Mucosa of gallbladder (tissue), 1 donor: ENCODE measurements around the gene SDK2. TPM values are rescaled to one million over a fixed set of nuclear protein-coding genes. Genes with fewer than 3 reads are reported as not detected.

Experiments used
- DNase-seq: peaks from one replicate; pipeline ENCODE4 v3.0.0-alpha.2; 2020; ENCODE audit warnings: low spot score
- total RNA-seq: library from RNA; stranded (reverse); gene quantifications from one replicate; pipeline ENCODE4 v1.2.1, GENCODE V29; 2021
- donor health status: DM: no; HTN: no; CAD: no.

The SDK2 gene
- total RNA-seq, 1 donor from 2014 or later: 12.9 TPM

DNA sequence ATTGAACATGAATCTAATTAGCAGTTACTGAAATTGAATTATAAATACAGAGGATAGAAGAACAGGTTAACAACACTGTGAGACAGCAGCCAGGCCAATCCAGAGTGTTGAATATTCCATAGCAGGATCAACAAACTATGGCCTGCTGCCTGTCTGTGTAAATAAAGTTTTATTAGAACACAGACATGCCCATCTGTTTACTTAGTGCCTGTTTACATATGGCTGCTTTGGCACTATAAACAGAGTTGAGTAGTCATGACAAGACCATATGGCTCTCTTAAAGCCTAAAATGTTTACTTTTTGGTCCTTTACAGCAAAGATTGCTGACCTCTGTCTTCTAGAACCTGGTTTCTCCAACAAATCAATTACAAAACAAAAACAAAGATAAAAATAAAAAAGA lies 217.0 kb downstream of the SDK2 start:
- DNase-seq: no peak

DNA sequence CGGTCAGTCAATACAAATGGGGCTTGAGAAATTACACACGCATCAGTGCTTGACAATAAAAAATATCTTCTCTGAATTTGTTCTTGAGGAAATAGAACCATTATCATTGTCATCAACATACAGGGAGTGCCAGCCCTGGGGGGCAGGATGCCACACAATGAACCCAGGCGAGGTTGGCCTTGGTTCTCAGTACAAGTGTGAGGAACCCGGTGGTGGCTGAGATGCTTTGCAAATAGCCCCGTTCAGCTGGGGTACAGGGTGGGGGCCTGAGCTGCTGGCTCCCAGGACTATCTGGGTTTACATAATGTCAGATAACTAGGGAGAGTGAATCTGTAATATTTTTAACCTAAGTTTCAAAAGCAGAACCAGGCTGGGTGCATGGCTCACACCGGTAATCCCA lies 219.7 kb downstream of the SDK2 start:
- no peak for DNase-seq

DNA sequence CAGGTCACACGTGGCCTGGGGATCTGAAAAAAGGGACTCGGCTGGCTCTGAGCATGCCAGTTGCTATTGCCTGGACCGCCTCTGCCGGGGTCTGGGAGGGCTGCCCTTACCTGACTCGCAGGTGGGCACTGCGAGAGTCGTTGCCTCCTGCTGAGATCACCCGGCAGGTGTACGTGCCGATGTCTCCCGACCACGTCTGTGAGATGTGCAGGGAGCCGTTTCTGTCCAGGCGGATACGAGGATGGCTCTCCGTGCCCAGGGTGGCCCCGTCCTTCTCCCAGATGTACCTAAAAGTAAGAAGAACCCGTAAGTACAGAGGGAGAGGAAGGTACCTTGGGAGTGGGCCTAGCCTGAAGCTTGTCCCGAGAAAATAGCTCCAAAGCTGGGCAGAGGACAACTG lies 220.4 kb downstream of the SDK2 start:
- no peak for DNase-seq

DNA sequence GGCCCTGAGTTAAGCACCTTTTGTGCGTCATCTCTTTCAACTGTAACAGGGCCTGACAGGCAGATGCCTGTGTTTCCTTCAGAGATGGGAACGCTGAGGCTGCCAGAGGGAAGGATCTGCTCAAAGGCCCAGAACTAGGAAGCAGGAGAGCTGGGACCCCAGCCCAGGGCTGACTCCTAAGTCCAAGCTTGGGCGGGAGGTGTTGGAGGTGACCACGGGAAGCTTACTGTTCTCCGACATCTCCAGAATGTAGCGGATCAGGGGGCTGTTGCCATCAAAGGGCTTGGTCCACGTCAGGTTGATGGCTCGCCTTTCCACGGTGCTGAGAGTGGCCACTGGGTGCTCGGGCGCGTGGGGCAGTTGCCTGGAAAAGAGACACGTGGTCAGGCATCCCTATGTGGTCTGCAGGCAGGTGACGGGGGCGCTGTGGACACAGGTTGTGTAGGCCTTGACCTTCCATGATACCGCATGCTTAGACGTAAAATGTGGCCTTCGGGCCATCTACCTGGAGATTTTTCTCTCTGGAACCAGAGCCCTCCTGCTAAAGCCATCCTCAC lies 221.0 kb downstream of the SDK2 start:
- no peak for DNase-seq

DNA sequence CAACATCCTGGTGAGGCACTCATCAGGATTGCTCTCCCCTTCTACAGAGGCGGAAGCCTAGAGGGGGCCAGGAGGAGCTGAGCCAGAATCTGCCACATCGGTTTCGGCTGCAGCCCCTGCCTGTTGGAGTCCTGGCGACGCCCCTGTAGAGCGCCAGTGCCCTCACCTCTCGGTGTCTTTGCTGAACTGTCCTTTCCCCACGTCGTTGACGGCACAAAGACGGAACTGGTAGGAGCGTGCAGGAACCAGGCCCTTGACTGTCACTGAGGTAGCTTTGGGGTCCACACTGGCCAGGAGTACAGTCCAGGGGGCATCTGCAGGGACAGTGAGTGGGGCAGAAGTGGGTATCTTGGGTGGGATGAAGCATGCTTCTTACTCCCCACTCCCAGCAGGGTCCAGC lies 222.1 kb downstream of the SDK2 start:
- no peak for DNase-seq

DNA sequence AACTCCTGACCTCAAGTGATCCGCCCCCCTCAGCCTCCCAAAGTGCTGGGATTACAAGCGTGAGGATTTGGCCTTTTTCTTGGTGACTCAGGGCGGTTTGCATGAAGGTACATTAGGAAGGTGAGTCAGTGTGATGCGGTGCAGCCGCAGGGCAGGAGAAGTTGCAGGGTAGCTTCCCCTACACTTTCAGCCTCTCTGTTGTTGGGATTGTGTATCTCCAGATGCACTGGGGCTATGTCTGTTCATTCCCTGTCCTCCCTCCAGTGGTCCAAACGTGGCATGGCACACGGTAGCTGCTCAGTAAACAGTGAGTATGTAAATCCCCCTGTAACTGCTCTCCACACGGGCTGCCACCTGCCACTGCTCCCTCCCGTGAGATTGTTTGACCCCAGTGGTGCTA lies 223.3 kb downstream of the SDK2 start:
- DNase-seq: no peak

DNA sequence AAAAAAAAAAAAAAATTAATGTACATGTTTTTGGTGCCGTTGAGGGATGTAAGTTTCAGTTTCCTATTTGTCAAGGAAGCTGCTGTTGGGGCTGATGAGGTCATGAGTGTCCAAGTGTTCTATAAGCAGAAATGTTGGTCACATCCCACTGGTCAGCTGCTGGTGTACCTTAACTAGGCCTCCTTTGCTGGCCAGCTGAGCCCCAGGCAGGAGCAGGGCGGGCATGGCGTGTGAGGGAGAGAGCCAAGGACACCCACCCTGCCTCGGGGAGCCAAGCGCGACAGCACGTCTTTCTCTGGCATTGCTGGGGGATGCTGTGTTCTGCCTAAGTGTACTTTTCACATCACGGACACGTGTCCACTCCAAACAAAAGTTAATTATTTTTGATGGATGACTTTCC lies 224.4 kb downstream of the SDK2 start:
- DNase-seq: no peak

DNA sequence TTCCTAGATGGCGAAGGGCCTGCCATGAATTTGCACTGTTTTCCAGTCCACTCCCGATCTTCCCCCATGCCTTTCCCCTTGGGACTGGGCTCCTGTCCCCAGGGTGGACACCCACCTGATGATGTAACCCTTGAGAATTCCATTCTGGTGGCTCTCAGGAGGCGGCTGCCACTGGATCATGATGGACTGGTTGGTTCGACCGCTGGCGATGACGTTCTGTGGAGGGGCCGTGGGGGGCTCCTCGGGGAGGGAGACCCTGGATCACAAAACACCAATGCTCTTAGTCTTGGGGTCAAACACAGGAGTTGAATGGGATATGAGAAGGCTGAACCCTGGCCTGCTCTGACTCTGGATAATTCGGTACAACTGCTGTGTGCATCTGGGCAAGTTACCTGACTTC lies 225.2 kb downstream of the SDK2 start:
- DNase-seq: no peak

DNA sequence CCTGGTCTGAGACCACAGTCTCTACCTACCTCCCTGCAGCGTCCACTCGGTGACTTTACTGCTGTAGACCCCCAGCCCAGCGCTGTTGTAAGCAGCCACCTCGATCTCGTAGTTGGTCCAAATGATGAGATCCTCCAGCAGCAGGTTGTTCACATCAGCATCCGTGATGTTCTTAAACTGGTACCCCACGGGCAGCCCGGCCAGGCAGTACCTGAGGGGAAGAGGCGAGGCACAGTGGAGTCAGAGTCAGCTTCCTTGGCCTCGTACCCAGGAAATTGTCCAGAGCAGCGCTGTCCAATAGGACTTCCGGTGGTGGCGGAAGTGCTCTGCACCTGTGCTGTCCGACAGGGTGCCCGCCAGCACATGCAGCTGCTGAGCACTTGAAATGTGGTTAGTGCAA lies 228.5 kb downstream of the SDK2 start:
- no peak for DNase-seq

DNA sequence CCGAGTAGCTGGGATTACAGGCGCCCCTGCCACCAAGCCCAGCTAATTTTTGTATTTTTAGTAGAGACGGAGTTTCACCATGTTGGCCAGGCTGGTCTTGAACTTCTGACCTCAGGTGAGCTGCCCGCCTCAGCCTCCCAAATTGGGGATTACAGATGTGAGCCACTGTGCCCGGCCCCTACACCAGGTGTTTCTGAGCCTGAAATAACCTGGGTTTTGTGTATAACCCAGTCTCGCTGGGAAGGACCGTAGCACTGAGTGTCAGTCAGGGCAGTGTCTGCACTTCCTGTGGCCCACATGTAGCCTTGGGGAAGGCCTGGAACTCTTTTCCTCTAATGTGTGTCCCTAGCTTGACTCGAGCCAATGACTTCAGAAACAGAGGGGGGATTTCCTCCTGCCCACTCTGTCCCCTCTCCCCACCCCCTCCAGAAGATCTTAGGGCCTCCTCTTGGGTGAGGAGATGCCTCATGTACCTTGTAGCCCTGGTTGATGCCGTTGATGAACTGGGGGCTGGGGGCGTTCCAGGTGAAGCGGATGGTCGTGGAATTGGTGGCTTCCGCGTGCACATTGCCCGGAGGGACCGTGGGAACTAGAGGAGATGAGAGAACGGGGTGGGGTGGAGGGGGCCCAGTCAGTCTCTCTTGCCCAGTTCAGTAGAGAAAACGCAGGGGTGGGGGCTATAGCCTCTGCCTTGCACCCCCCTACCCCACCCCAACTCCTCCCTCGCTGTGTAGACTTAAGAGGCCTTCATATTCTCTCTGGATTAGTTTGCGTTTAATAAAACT lies 229.9 kb downstream of the SDK2 start:
- DNase-seq: no peak

DNA sequence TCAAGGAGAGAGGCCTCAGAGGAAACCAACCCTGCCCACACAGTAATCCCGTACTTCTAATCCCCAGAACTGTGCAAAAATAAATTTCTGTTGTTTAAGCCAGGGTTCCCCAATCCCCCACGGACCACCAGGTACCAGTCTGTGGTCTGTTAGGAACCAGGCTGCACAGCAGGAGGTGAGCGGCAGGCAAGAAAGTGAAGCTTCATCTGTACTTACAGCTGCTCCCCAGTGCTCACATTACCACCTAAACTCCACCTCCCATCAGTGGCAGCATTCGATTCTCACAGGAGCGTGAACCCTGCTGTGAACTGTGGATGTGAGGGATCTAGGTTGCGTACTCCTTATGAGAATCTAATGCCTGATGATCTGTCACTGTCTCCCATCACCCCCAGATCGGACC lies 231.3 kb downstream of the SDK2 start:
- no peak for DNase-seq

DNA sequence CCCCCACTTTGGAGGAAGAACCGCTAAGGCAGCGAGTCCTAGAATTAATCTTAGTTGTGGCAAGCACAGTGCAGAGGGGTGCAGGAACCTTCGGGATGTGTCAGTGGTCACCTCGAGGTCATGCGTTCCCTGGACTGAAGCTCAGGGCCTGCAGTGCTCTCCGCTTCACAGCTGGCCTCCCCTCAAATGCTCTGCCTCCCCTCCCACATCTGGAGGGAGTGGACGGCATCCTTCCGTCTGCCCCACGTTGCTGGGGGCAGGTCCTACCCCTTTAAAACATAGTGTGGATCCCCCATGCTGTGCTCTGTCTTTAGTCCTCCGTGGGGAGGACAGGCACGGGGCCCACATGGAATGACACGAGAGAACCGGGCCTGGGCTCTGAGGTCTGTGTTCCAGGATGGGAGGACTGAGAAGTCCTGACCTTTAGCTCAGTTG lies 232.9 kb downstream of the SDK2 start:
- DNase-seq: no peak

DNA sequence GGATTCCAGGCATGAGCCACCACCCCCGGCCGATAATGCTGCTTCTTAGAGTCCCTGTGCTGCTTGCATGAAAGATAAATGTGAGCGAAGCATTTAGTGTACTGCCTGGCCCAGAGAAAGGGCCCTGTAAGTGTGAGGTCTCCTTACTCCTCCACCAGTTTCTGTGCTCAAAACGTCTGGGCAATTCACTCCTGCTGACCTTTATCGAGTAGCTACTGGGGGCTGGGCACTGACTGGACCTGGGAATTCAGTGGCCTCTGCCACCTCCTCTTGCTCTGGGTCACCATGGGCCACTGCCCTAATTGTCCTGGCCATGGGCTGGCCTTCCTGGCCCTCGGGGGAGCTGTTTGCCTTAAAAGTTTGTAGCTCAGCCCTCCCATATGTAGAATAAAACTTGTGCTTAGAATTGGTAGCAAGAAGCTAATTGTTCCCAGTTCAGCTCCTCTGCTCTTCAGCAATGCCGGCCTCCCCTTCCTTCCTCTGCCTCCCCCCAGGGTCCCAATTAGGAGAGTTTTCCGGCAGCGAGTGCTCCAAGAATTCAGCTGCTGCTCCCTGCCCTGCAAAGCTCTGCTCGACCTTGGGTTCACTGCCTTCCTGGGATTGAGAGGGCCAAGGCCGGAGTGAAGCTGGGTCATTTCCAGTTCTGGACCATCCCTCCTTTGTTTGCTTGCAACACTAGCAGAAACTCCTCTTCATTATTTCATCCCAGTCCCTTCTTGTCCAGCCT lies 233.5 kb downstream of the SDK2 start:
- DNase-seq: no peak

DNA sequence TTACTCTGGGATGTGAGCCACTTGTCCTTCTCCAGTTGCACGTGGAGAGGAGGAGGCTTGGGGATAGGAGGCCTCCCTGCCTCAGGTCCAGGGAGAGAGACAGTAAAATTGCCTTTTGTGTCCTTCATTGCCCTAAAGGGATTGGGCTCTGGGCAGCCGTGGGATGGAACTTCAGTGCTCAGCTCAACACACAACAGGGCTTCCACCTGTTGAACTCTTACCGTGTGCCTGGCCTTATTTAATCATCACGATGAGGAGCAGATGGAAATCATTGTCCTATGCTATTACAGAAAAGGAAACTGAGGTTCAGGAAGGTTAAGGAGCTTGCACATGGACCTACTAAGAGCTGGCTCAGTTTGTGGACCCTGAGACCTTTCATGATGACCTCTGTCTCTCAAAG lies 240.0 kb downstream of the SDK2 start:
- DNase-seq: no peak

DNA sequence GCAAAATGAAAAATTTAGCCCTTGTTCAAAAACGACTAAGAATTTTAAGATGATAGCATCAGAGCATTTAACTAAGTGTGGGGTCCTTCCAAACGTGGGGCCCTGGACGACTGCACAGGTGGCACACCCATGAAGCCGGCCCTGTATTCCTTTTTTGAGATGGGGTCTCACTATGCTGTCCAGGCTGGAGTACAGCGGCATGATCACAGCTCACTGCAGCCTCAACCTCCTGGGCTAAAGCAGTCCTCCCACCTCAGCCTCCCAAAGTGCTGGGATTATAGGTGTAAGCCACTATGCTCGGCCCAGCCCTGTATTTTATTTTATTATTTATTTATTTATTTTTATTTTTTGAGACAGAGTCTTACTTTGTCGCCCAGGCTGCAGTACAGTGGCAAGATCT lies 241.8 kb downstream of the SDK2 start:
- no peak for DNase-seq

DNA sequence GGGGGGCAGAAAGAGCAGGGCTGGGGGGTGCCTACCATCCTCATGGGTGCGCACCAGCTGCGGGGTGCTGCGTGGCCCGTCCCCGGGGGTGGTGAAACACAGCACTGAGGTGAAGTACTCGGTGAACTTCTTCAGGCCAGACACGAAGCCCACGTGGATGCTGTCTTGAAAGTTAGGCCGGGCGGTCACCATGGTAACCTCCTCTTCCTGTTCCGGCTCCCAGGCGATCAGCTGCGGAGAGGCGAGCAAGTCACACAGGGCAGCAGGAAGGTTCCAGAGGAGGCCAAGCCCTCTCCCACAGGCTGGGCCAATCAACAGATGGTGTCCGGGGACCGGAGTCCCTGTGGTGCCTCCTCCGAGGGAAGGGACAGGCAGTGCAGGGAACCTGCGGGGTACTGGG lies 242.3 kb downstream of the SDK2 start:
- peak; percentile 19 for DNase-seq

DNA sequence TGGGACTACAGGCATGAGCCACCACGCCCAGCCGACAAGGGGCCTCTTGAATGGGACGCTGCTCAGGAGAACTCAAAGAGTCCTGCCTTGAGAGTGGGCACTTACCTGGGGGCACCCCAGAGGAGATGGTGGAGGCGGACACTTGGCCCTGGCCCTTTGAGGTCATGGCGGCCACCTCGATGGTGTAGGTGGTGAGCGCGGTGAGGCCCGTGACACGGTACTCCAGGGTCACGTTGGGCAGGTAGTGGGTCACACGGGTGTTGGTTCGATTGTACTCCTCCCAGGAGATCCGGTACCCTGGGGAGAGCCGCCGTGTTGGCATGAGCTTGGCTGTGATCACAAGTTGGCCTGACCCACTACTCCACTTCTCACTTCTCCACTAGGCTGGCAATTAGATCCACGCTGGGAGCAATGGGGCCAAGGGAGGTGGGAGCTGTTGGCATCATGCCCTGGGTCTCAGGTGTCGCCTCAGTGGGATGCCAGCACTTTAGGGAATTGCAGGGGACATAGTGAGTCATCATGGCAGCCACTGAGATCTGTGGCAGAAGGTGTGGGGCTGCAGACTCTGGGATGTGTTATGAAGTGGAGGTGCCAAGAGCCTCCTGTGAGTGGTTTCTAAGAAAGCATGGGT lies 243.2 kb downstream of the SDK2 start:
- no peak for DNase-seq

DNA sequence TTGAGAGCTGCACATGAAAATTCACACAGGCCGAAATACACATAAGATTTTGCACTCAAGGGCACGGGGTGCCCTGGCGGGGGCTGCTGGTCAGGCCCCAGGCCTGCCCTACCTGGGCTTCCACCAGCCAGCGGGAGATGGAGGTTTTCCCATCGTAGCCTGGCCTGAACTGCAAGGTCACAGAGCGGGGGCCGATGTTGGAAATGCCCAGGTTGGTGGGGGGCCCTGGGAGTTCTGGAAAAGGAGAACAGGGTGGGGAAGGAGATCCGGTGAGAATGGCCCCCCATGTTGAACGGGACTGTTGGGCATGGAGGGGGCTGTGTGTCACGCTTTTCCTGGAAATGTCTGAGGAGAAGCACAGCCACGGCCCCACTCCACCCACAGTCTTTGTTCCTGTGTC lies 245.2 kb downstream of the SDK2 start:
- no peak for DNase-seq

DNA sequence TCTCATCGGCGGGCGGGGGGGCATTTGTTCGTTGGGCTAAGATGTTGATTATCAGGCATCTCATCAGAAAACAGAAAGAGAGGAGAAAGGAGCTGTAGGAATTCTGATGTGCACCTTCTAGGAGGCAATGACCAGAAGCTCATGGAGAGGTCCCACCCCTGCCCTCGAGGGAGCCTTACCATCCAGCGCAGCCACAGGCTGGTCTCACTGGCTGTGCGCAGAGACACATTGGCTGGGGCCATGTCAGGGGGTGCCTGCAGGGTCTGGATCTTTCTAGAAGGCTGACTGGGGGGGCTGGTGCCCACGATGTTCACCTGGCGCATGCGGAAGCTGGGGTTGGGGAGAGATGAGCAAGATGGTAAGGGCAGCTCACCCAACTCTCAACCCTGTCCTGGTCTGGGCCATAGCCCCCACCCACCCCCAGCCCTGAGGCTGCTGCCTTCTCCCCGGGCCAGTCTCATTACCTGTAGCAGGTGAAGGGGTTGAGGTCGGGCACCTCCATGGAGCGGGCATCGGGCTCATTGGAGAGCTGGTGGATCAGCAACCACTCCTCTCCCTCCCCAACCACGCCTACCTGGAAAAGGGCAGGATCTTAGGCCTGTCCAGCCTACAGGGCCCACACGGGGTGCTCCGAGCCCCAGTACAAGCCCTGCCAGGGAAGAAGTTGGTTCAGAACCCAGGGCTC lies 246.2 kb downstream of the SDK2 start:
- no peak for DNase-seq

DNA sequence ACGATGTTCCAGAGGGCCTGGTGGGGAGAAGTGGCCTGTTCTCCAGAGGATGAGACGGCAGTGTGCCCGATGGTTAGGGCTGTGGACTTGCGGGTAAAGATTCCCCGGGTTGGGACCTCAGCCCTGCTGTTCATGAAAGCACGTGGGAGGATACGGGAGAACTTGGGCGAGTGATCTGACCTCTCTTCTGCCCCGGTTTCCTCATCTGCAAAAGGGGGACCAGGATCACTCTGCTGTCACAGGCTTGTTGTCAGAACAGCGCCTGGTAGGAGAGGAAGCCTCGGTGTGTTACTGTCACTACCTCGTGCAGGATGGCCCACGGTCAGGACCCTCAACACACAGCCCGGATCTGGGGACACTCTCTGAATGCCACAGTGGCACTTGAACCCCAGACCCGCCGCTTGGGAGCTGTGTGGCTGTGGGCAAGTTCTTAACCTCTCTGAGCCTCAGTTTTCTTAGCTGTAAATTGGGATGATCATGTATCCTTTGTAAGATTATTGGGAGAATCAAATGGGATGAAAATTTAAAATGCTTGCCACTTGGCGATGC lies 246.9 kb downstream of the SDK2 start:
- DNase-seq: no peak

DNA sequence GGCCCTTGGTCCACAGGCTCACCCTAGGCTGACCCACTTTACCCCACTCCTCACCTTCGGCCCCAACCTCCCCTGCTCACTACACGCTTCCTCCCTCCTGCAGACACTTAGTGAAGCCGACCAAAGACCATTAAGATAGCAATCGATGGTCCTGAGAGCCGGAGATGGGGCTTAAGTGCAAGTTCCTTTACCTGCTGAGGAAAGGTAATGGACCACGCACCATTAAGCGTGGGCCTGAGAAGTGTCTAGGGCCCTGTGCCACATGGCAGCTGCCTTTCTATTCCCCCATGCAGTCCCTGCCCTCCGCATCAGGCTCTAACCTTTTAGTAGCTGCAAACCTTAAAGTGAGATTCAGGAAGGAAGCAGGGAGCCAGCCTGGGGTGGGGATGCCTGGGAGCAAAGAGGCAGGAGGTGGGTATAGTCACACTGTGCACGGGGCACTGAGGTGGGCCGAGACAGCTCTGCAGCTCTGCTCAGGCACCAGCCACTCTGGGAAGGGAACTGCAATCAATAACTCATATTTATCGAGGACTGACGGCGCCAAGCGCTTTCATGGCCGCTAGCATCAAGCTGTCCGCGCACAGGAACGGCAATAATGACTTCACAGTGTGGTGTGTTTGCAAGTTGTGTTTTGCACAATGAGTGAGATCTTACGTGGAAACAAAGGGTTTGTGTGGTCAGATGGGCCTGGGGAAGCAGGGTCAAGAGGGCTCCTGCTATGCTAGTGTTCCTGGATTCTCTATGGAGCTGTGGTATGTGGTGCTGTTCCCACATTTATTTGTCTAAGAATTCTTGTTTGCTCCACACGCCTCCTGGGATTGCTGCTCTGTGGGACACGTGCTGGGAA lies 247.6 kb downstream of the SDK2 start:
- DNase-seq: no peak
